HCT116 (cell line): ENCODE results near the gene ZNF577. TPM values are rescaled to one million over a fixed set of nuclear protein-coding genes. Genes with fewer than 3 reads are reported as not detected.

Source experiments
- ATAC-seq: fragments of 200-7000 bp; cut with Tn5 transposase; 2 replicates; pipeline ENCODE4 v1.9.1; 2020; ENCODE audit warnings: mild to moderate bottlenecking, moderate library complexity
- BruUV-seq: library from RNA; stranded (reverse); fragments of 400-500 nt; replicated peaks from 2 replicates; lab custom pipeline; 2021; lab: Mats Ljungman, UMichigan
- CTCF ChIA-PET: fragments of 300-600 bp; sonication (Branson Sonifier 250); formaldehyde crosslinking; loops from one replicate; lab custom pipeline; 2021; ENCODE audit warnings: antibody characterized with exemption; lab: Charles Lee
- POLR2A ChIA-PET: fragments of 300-600, 350-600 bp; sonication (Branson Sonifier 250); formaldehyde crosslinking; loops from one replicate; lab custom pipeline; 2021; ENCODE audit warnings: antibody characterized with exemption; lab: Charles Lee
- RAD21 ChIA-PET, 2 experiments: fragments of 300-600 bp; sonication (Branson Sonifier 250); formaldehyde crosslinking; loops; one replicate each; lab custom pipeline; 2023; ENCODE audit warnings: low total read pairs in 2 of 2; ENCODE audit not compliant: uncharacterized antibody in 2 of 2, unreplicated experiment in 2 of 2, low non-redundant PET in 1 of 2; lab: Charles Lee
- DNase-seq: peaks from one replicate; pipeline ENCODE4 v3.0.0-alpha.2; 2010; ENCODE audit warnings: low read depth, low spot score
- H2AFZ ChIP-seq: fragments of 200-600 bp; shearing (Covaris generic), sonication (generic); 2 replicates; pipeline ENCODE4 v1.6.1; 2017; ENCODE audit warnings: low read depth, mixed run types, mixed read lengths, antibody characterized with exemption, low read length; ENCODE audit not compliant: poor library complexity, severe bottlenecking
- H3K27ac ChIP-seq: 2 replicates; pipeline ENCODE4 v1.5.1; 2012; ENCODE audit warnings: low read depth, low read length
- H3K27me3 ChIP-seq: fragments of 200-600 bp; sonication (generic); 2 replicates; pipeline ENCODE4 v1.6.1; 2016; ENCODE audit warnings: mixed run types, low read length, mixed read lengths; ENCODE audit not compliant: insufficient read depth
- H3K36me3 ChIP-seq, 2 experiments: fragments of 200-500 bp in 1 of 2; fragments of 200-600 bp in 1 of 2; sonication (Bioruptor generic) in 1 of 2; sonication (generic) in 1 of 2; 2 replicates each; pipeline versions ENCODE4 v1.5.1 to v1.6.1; 2014 to 2016; ENCODE audit warnings: low read length in 2 of 2, inconsistent platforms in 1 of 2, mixed read lengths in 1 of 2, mixed run types in 1 of 2; ENCODE audit not compliant: insufficient read depth in 2 of 2, control insufficient read depth in 1 of 2
- H3K4me1 ChIP-seq, 2 experiments: fragments of 200-600 bp in 1 of 2; sonication (generic) in 1 of 2; 2 replicates each; pipeline versions ENCODE4 v1.5.1 to v1.6.1; 2012 to 2017; ENCODE audit warnings: low read length in 2 of 2, inconsistent platforms in 1 of 2, mild to moderate bottlenecking in 1 of 2, mixed read lengths in 1 of 2, mixed run types in 1 of 2, moderate library complexity in 1 of 2; ENCODE audit not compliant: insufficient read depth in 2 of 2, control insufficient read depth in 1 of 2
- H3K4me2 ChIP-seq: fragments of 200-600 bp; sonication (generic); 2 replicates; pipeline ENCODE4 v1.6.1; 2017; ENCODE audit warnings: mixed run types, low read length, mixed read lengths
- H3K4me3 ChIP-seq, 2 experiments: fragments of 200-600 bp in 1 of 2; sonication (generic) in 1 of 2; replicated peaks in 1 of 2; 2 replicates each; pipeline ENCODE4 v1.5.1; 2011 to 2016; ENCODE audit warnings: low read length in 2 of 2, control low read depth in 1 of 2, low read depth in 1 of 2, mild to moderate bottlenecking in 1 of 2, mixed read lengths in 1 of 2, mixed run types in 1 of 2
- H3K79me2 ChIP-seq: fragments of 200-600 bp; sonication (generic); 2 replicates; pipeline ENCODE4 v1.6.1; 2017; ENCODE audit warnings: mild to moderate bottlenecking, mixed run types, low read length, moderate library complexity, mixed read lengths; ENCODE audit not compliant: insufficient read depth
- H3K9ac ChIP-seq: fragments of 200-600 bp; sonication (generic); 2 replicates; pipeline ENCODE4 v1.6.1; 2016; ENCODE audit warnings: low read length, mixed read lengths
- H3K9me2 ChIP-seq: fragments of 200-600 bp; sonication (generic), shearing (Covaris generic); 2 replicates; pipeline ENCODE4 v1.6.1; 2017; ENCODE audit warnings: mixed run types, mild to moderate bottlenecking, moderate library complexity; ENCODE audit not compliant: insufficient read depth
- H3K9me3 ChIP-seq, 2 experiments: fragments of 200-500 bp in 1 of 2; fragments of 200-600 bp in 1 of 2; sonication (Bioruptor generic) in 1 of 2; sonication (generic) in 1 of 2; 2 replicates each; pipeline ENCODE4 v1.6.1; 2014 to 2017; ENCODE audit warnings: low read length in 2 of 2, mixed read lengths in 2 of 2, inconsistent platforms in 1 of 2, low read depth in 1 of 2, mild to moderate bottlenecking in 1 of 2, mixed run types in 1 of 2, moderate library complexity in 1 of 2; ENCODE audit not compliant: control insufficient read depth in 1 of 2, insufficient read depth in 1 of 2
- H4K20me1 ChIP-seq: fragments of 200-600 bp; sonication (generic), shearing (Covaris generic); 2 replicates; pipeline ENCODE4 v1.6.1; 2017; ENCODE audit warnings: mixed run types, mild to moderate bottlenecking, moderate library complexity; ENCODE audit not compliant: insufficient read depth
- CEBPB ChIP-seq: IDR thresholded peaks from 2 replicates; pipeline ENCODE4 v1.6.1; 2012; ENCODE audit warnings: low read depth
- ELF1 ChIP-seq: IDR thresholded peaks from 2 replicates; pipeline ENCODE4 v1.6.1; 2012; ENCODE audit warnings: low read depth, borderline replicate concordance
- EZH2phosphoT487 ChIP-seq: fragments of 200-600 bp; IDR thresholded peaks from 2 replicates; pipeline ENCODE4 v1.6.1; 2018; ENCODE audit warnings: antibody characterized with exemption, borderline replicate concordance
- FOSL1 ChIP-seq: IDR thresholded peaks from 2 replicates; pipeline ENCODE4 v1.6.1; 2012; ENCODE audit warnings: low read depth
- JUND ChIP-seq: IDR thresholded peaks from 2 replicates; pipeline ENCODE4 v1.6.1; 2012
- POLR2AphosphoS5 ChIP-seq: IDR thresholded peaks from 2 replicates; pipeline ENCODE4 v1.6.1; 2011; ENCODE audit warnings: mild to moderate bottlenecking, low read depth, low read length, moderate library complexity
- SIN3A ChIP-seq: IDR thresholded peaks from 2 replicates; pipeline ENCODE4 v1.6.1; 2012; ENCODE audit warnings: low read depth
- SP1 ChIP-seq: IDR thresholded peaks from 2 replicates; pipeline ENCODE4 v1.6.1; 2012; ENCODE audit warnings: low read depth
- SRF ChIP-seq: IDR thresholded peaks from 2 replicates; pipeline ENCODE4 v1.6.1; 2012; ENCODE audit warnings: low read depth
- ZNF274 ChIP-seq: fragments of 200-500 bp; sonication (Bioruptor generic); IDR thresholded peaks from 2 replicates; pipeline ENCODE4 v1.6.1; 2014; ENCODE audit warnings: mild to moderate bottlenecking, low read depth, low read length, inconsistent platforms
- intact Hi-C: fragments of 100-400 bp; cut with micrococcal nuclease; formaldehyde crosslinking; loops from 2 replicates; pipeline ENCODE4 v1.10.0; 2022
- total RNA-seq: library from RNA; stranded (reverse); gene quantifications from one replicate; pipeline ENCODE4 v1.2.1, GENCODE V29; 2021; ENCODE audit not compliant: unreplicated experiment
- TF ChIP-seq, protein P1 (sequence below): IDR thresholded peaks from 2 replicates; pipeline ENCODE4 v1.6.1; 2012
- TF ChIP-seq, protein P2 (sequence below): IDR thresholded peaks from 2 replicates; pipeline ENCODE4 v1.6.1; 2012
- TF ChIP-seq, protein P3 (sequence below), 3 experiments: fragments of 200-600 bp in 1 of 3; sonication (generic) in 1 of 3; IDR thresholded peaks in 2 of 3; conservative IDR thresholded peaks in 1 of 3; 2 replicates each; pipeline ENCODE4 v1.5.1; 2012 to 2017; ENCODE audit warnings: low read depth in 2 of 3, low read length in 2 of 3, antibody characterized with exemption in 1 of 3, borderline replicate concordance in 1 of 3, control low read depth in 1 of 3, mild to moderate bottlenecking in 1 of 3, mixed read lengths in 1 of 3, mixed run types in 1 of 3, moderate library complexity in 1 of 3; ENCODE audit not compliant: insufficient read depth in 1 of 3
- TF ChIP-seq, protein P4 (sequence below): IDR thresholded peaks from 2 replicates; pipeline ENCODE4 v1.6.1; 2011; ENCODE audit warnings: mild to moderate bottlenecking, low read length, moderate library complexity; ENCODE audit not compliant: insufficient replicate concordance; ENCODE audit errors: extremely low read depth

The ZNF577 gene
- total RNA-seq, 1 experiment from 2014 or later = 5.8 TPM

DNA sequence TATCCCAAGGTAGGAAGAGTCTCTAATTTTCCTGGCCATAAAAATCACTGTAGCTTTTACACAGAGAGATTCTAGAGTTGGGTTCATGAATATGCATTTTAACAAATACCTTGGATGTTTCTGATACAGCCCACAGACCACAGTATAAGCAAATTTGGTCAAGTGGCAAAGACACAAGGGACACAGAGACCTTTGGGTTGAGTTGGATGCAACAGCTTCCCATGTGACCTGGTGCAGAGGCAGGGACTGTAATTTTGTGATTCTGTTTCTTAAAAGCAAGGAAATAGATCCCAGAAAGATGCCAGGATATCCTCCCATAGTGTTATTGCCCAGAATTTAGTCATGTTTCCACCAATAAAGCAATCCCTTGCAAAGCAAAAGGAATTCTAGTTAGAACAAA is 65.8 kb downstream of the ZNF577 start:
- no peak overlapping the region for H2AFZ ChIP-seq
- peaks cover 0 to 11% of the 10 kb centered on the region in 2 experiments; a peak in 2 of 4 replicates for H3K9me3 ChIP-seq
- H3K9me2 ChIP-seq = no peaks in the 10 kb centered on the region
- DNase-seq (no peak), ATAC-seq (no peak)
- intact Hi-C loops = no loop called here
- RAD21 ChIA-PET = no interaction called here
- H3K4me2 ChIP-seq = no peak overlapping the region
- H3K36me3 ChIP-seq = no peaks in the 10 kb centered on the region
- no peaks in the 10 kb centered on the region for H3K4me1 ChIP-seq
- H3K4me3 ChIP-seq = no peak overlapping the region
- H3K27me3 ChIP-seq = no peaks in the 10 kb centered on the region
- H3K27ac ChIP-seq = no peak overlapping the region
- no peaks in the 10 kb centered on the region for H3K79me2 ChIP-seq
- CTCF ChIA-PET = no interaction called here
- POLR2A ChIA-PET = no interaction called here
- H4K20me1 ChIP-seq = no peaks in the 10 kb centered on the region
- no TSS peak for BruUV-seq
- TF ChIP-seq ELF1 (no peak), SIN3A (no peak), SRF (no peak), ZNF274 (no peak), POLR2AphosphoS5 (no peak), JUND (no peak)
- TF ChIP-seq, protein P1, sequence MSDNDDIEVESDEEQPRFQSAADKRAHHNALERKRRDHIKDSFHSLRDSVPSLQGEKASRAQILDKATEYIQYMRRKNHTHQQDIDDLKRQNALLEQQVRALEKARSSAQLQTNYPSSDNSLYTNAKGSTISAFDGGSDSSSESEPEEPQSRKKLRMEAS = no peak
- TF ChIP-seq, protein P2, sequence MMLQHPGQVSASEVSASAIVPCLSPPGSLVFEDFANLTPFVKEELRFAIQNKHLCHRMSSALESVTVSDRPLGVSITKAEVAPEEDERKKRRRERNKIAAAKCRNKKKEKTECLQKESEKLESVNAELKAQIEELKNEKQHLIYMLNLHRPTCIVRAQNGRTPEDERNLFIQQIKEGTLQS = no peak
- H3K9ac ChIP-seq = no peak overlapping the region

DNA sequence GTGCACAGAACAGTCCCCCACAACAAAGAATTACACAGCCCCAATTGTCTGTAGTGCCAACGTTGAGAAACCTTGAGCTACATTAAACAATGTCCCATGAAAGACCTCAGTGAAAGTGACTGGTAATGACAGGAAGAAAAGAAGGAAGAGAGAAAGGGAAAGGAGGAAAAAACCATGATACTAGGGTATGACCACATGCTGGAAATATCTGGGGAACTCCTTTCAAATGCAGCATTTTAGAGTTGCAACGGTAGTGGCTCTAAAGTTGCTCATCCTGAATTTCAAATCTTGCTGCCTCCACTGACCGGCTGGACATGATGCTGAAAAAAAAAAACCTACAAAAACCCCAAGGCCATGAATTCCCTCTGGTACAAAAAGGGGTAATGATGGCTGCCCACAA is 66.3 kb downstream of the ZNF577 start:
- Histone ChIP-seq H3K4me2 (no peak overlapping the region), H3K9ac (no peak overlapping the region), H3K4me3 (no peak overlapping the region), H3K27ac (no peak overlapping the region), H3K27me3 (no peaks in the 10 kb centered on the region), H3K36me3 (no peaks in the 10 kb centered on the region), H4K20me1 (no peaks in the 10 kb centered on the region), H3K9me2 (no peaks in the 10 kb centered on the region), H3K9me3 (peaks cover 0 to 11% of the 10 kb centered on the region in 2 experiments; a peak in 2 of 4 replicates), H3K4me1 (no peaks in the 10 kb centered on the region), H2AFZ (no peak overlapping the region), H3K79me2 (no peaks in the 10 kb centered on the region)
- no TSS peak for BruUV-seq
- DNase-seq (no peak), ATAC-seq (no peak)
- intact Hi-C loops = no loop called here
- RAD21 ChIA-PET = no interaction called here
- CTCF ChIA-PET = no interaction called here
- POLR2A ChIA-PET = no interaction called here
- TF ChIP-seq, protein P3, sequence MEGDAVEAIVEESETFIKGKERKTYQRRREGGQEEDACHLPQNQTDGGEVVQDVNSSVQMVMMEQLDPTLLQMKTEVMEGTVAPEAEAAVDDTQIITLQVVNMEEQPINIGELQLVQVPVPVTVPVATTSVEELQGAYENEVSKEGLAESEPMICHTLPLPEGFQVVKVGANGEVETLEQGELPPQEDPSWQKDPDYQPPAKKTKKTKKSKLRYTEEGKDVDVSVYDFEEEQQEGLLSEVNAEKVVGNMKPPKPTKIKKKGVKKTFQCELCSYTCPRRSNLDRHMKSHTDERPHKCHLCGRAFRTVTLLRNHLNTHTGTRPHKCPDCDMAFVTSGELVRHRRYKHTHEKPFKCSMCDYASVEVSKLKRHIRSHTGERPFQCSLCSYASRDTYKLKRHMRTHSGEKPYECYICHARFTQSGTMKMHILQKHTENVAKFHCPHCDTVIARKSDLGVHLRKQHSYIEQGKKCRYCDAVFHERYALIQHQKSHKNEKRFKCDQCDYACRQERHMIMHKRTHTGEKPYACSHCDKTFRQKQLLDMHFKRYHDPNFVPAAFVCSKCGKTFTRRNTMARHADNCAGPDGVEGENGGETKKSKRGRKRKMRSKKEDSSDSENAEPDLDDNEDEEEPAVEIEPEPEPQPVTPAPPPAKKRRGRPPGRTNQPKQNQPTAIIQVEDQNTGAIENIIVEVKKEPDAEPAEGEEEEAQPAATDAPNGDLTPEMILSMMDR (IDR thresholded peaks at IDR 0.05 in 2 of 3, conservative IDR thresholded peaks at IDR 0.05 in 1 of 3; ENCODE audit: borderline replicate concordance in 1 of 3, insufficient read depth in 1 of 3, low read depth in 2 of 3, low read length in 2 of 3) = no peak
- TF ChIP-seq EZH2phosphoT487 (no peak), FOSL1 (no peak), SP1 (no peak), CEBPB (no peak), JUND (no peak), SRF (no peak)
- TF ChIP-seq, protein P1 = no peak
- TF ChIP-seq, protein P4, sequence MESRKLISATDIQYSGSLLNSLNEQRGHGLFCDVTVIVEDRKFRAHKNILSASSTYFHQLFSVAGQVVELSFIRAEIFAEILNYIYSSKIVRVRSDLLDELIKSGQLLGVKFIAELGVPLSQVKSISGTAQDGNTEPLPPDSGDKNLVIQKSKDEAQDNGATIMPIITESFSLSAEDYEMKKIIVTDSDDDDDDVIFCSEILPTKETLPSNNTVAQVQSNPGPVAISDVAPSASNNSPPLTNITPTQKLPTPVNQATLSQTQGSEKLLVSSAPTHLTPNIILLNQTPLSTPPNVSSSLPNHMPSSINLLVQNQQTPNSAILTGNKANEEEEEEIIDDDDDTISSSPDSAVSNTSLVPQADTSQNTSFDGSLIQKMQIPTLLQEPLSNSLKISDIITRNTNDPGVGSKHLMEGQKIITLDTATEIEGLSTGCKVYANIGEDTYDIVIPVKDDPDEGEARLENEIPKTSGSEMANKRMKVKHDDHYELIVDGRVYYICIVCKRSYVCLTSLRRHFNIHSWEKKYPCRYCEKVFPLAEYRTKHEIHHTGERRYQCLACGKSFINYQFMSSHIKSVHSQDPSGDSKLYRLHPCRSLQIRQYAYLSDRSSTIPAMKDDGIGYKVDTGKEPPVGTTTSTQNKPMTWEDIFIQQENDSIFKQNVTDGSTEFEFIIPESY = no peak
- TF ChIP-seq, protein P2 = no peak
